ENCODE data around the gene VPS50. TPM values are rescaled to one million over a fixed set of nuclear protein-coding genes. Genes with fewer than 3 reads are reported as not detected.

VPS50 gene
- total and polyA plus RNA-seq, 4 donors: 28.7 to 95.4 (median 39.3) TPM

GRCh38 chr7:93375603-93376002 is 143.4 kb downstream of the VPS50 start:
- H3K27me3 ChIP-seq (ENCODE audit: control insufficient read depth, insufficient read depth, low read length): no peaks in the 10 kb centered on the region
- H3K36me3 ChIP-seq (ENCODE audit: control insufficient read depth, insufficient read depth, low read length): no peaks in the 10 kb centered on the region

GRCh38 chr7:93378131-93378760 is 146.1 kb downstream of the VPS50 start:
- H3K36me3 ChIP-seq (ENCODE audit: control insufficient read depth, insufficient read depth, low read length): no peaks in the 10 kb centered on the region
- no peaks in the 10 kb centered on the region for H3K27me3 ChIP-seq (ENCODE audit: control insufficient read depth, insufficient read depth, low read length)
- H3K9me3 ChIP-seq (ENCODE audit: control insufficient read depth, insufficient read depth, low read length): no peaks in the 10 kb centered on the region
- DNase-seq (ENCODE audit: low read depth in 4 of 6, low spot score in 6 of 6): no peak
- H3K4me1 ChIP-seq (ENCODE audit: control insufficient read depth, insufficient read depth, low read length): no peaks in the 10 kb centered on the region
- H3K27ac ChIP-seq (ENCODE audit: low read depth, low read length): no peak overlapping the region
- H3K4me3 ChIP-seq (ENCODE audit: low read depth, low read length): no peak overlapping the region
- WGBS (ENCODE audit: insufficient coverage): 82% methylated on average over 4 of the region's 6 CpGs

More at GRCh38 chr7:93375603-93376002, 143.4 kb downstream of the VPS50 start:
- H3K4me3 ChIP-seq (ENCODE audit: low read depth, low read length): no peak overlapping the region
- no peaks in the 10 kb centered on the region for H3K9me3 ChIP-seq (ENCODE audit: control insufficient read depth, insufficient read depth, low read length)
- no peaks in the 10 kb centered on the region for H3K4me1 ChIP-seq (ENCODE audit: control insufficient read depth, insufficient read depth, low read length)
- DNase-seq (ENCODE audit: low read depth in 4 of 6, low spot score in 6 of 6): no peak
- H3K27ac ChIP-seq (ENCODE audit: low read depth, low read length): no peak overlapping the region

- no peak overlapping the region for H3K4me3 ChIP-seq (ENCODE audit: low read depth, low read length)
- H3K36me3 ChIP-seq (ENCODE audit: control insufficient read depth, insufficient read depth, low read length): no peaks in the 10 kb centered on the region
- no peak overlapping the region for H3K27ac ChIP-seq (ENCODE audit: low read depth, low read length)
- H3K9me3 ChIP-seq (ENCODE audit: control insufficient read depth, insufficient read depth, low read length): no peaks in the 10 kb centered on the region
- no CpG with 5 or more reads among the region's 3 CpGs for WGBS (ENCODE audit: insufficient coverage)
- no peaks in the 10 kb centered on the region for H3K27me3 ChIP-seq (ENCODE audit: control insufficient read depth, insufficient read depth, low read length)
- no peaks in the 10 kb centered on the region for H3K4me1 ChIP-seq (ENCODE audit: control insufficient read depth, insufficient read depth, low read length)
- no peak for DNase-seq (ENCODE audit: low read depth in 4 of 6, low spot score in 6 of 6)
These were observed 150.2 kb downstream of the VPS50 start for GRCh38 chr7:93382362-93382761.

- Histone ChIP-seq H3K9me3 (ENCODE audit: control insufficient read depth, insufficient read depth, low read length) (no peaks in the 10 kb centered on the region), H3K4me3 (ENCODE audit: low read depth, low read length) (no peak overlapping the region), H3K36me3 (ENCODE audit: control insufficient read depth, insufficient read depth, low read length) (no peaks in the 10 kb centered on the region), H3K27ac (ENCODE audit: low read depth, low read length) (no peak overlapping the region), H3K27me3 (ENCODE audit: control insufficient read depth, insufficient read depth, low read length) (no peaks in the 10 kb centered on the region), H3K4me1 (ENCODE audit: control insufficient read depth, insufficient read depth, low read length) (no peaks in the 10 kb centered on the region)
- 97% methylated on average over 3 of the region's 3 CpGs for WGBS (ENCODE audit: insufficient coverage)
- no peak for DNase-seq (ENCODE audit: low read depth in 4 of 6, low spot score in 6 of 6)
These were observed 158.5 kb downstream of the VPS50 start for GRCh38 chr7:93390660-93391059.

GRCh38 chr7:93392984-93393383 is 160.8 kb downstream of the VPS50 start:
- Histone ChIP-seq H3K9me3 (ENCODE audit: control insufficient read depth, insufficient read depth, low read length) (no peaks in the 10 kb centered on the region), H3K4me1 (ENCODE audit: control insufficient read depth, insufficient read depth, low read length) (no peaks in the 10 kb centered on the region), H3K27me3 (ENCODE audit: control insufficient read depth, insufficient read depth, low read length) (no peaks in the 10 kb centered on the region), H3K27ac (ENCODE audit: low read depth, low read length) (no peak overlapping the region), H3K36me3 (ENCODE audit: control insufficient read depth, insufficient read depth, low read length) (no peaks in the 10 kb centered on the region), H3K4me3 (ENCODE audit: low read depth, low read length) (no peak overlapping the region)
- WGBS (ENCODE audit: insufficient coverage): no CpG with 5 or more reads among the region's 1 CpG
- no peak for DNase-seq (ENCODE audit: low read depth in 4 of 6, low spot score in 6 of 6)

GRCh38 chr7:93399642-93400041 is 167.5 kb downstream of the VPS50 start:
- H3K36me3 ChIP-seq (ENCODE audit: control insufficient read depth, insufficient read depth, low read length): no peaks in the 10 kb centered on the region
- no peaks in the 10 kb centered on the region for H3K9me3 ChIP-seq (ENCODE audit: control insufficient read depth, insufficient read depth, low read length)
- no peak overlapping the region for H3K4me3 ChIP-seq (ENCODE audit: low read depth, low read length)
- DNase-seq (ENCODE audit: low read depth in 4 of 6, low spot score in 6 of 6): no peak
- no peaks in the 10 kb centered on the region for H3K27me3 ChIP-seq (ENCODE audit: control insufficient read depth, insufficient read depth, low read length)
- H3K27ac ChIP-seq (ENCODE audit: low read depth, low read length): no peak overlapping the region
- WGBS (ENCODE audit: insufficient coverage): 92% methylated on average over 2 of the region's 3 CpGs
- H3K4me1 ChIP-seq (ENCODE audit: control insufficient read depth, insufficient read depth, low read length): no peaks in the 10 kb centered on the region

- Histone ChIP-seq H3K36me3 (ENCODE audit: control insufficient read depth, insufficient read depth, low read length) (no peaks in the 10 kb centered on the region), H3K9me3 (ENCODE audit: control insufficient read depth, insufficient read depth, low read length) (no peaks in the 10 kb centered on the region), H3K27ac (ENCODE audit: low read depth, low read length) (no peak overlapping the region), H3K4me1 (ENCODE audit: control insufficient read depth, insufficient read depth, low read length) (no peaks in the 10 kb centered on the region), H3K27me3 (ENCODE audit: control insufficient read depth, insufficient read depth, low read length) (no peaks in the 10 kb centered on the region), H3K4me3 (ENCODE audit: low read depth, low read length) (no peak overlapping the region)
- WGBS (ENCODE audit: insufficient coverage): 100% methylated on average over 1 of the region's 5 CpGs
- no peak for DNase-seq (ENCODE audit: low read depth in 4 of 6, low spot score in 6 of 6)
These were observed 170.8 kb downstream of the VPS50 start for GRCh38 chr7:93402944-93403343.

GRCh38 chr7:93407239-93407638 is 175.1 kb downstream of the VPS50 start:
- Histone ChIP-seq H3K27me3 (ENCODE audit: control insufficient read depth, insufficient read depth, low read length) (no peaks in the 10 kb centered on the region), H3K4me3 (ENCODE audit: low read depth, low read length) (no peak overlapping the region), H3K27ac (ENCODE audit: low read depth, low read length) (no peak overlapping the region), H3K4me1 (ENCODE audit: control insufficient read depth, insufficient read depth, low read length) (no peaks in the 10 kb centered on the region), H3K36me3 (ENCODE audit: control insufficient read depth, insufficient read depth, low read length) (no peaks in the 10 kb centered on the region), H3K9me3 (ENCODE audit: control insufficient read depth, insufficient read depth, low read length) (no peaks in the 10 kb centered on the region)
- peak in 1 of 6 donors; percentile 5 for DNase-seq (ENCODE audit: low read depth in 4 of 6, low spot score in 6 of 6)
- WGBS (ENCODE audit: insufficient coverage): 88% methylated on average over 5 of the region's 5 CpGs

GRCh38 chr7:93409324-93409723 is 177.2 kb downstream of the VPS50 start:
- 75% methylated on average over 1 of the region's 3 CpGs for WGBS (ENCODE audit: insufficient coverage)
- Histone ChIP-seq H3K4me3 (ENCODE audit: low read depth, low read length) (no peak overlapping the region), H3K27ac (ENCODE audit: low read depth, low read length) (no peak overlapping the region), H3K9me3 (ENCODE audit: control insufficient read depth, insufficient read depth, low read length) (no peaks in the 10 kb centered on the region), H3K27me3 (ENCODE audit: control insufficient read depth, insufficient read depth, low read length) (no peaks in the 10 kb centered on the region), H3K4me1 (ENCODE audit: control insufficient read depth, insufficient read depth, low read length) (no peaks in the 10 kb centered on the region), H3K36me3 (ENCODE audit: control insufficient read depth, insufficient read depth, low read length) (no peaks in the 10 kb centered on the region)
- DNase-seq (ENCODE audit: low read depth in 4 of 6, low spot score in 6 of 6): peak in 1 of 6 donors; percentile 1

All from spinal cord (tissue), 10 donors.